Neuron (in vitro differentiated cells): ENCODE data around the gene ITIH4.

Source experiments
- H2AFZ ChIP-seq: one replicate; pipeline ENCODE4 v1.6.1; 2013; ENCODE audit warnings: low read depth, mild to moderate bottlenecking, inconsistent platforms, low read length, moderate library complexity
- H3K27me3 ChIP-seq: one replicate; pipeline ENCODE4 v1.6.1; 2013; ENCODE audit warnings: low read length; ENCODE audit not compliant: insufficient read depth
- H3K36me3 ChIP-seq: one replicate; pipeline ENCODE4 v1.6.1; 2013; ENCODE audit warnings: low read length; ENCODE audit not compliant: insufficient read depth
- H3K4me1 ChIP-seq: one replicate; pipeline ENCODE4 v1.6.1; 2013; ENCODE audit warnings: low read length; ENCODE audit not compliant: insufficient read depth
- H3K4me3 ChIP-seq: 2 replicates; pipeline ENCODE4 v1.5.1; 2013; ENCODE audit warnings: mild to moderate bottlenecking, low read length, moderate library complexity
- H3K9me3 ChIP-seq: one replicate; pipeline ENCODE4 v1.6.1; 2013; ENCODE audit warnings: low read length

The ITIH4 gene

DNA sequence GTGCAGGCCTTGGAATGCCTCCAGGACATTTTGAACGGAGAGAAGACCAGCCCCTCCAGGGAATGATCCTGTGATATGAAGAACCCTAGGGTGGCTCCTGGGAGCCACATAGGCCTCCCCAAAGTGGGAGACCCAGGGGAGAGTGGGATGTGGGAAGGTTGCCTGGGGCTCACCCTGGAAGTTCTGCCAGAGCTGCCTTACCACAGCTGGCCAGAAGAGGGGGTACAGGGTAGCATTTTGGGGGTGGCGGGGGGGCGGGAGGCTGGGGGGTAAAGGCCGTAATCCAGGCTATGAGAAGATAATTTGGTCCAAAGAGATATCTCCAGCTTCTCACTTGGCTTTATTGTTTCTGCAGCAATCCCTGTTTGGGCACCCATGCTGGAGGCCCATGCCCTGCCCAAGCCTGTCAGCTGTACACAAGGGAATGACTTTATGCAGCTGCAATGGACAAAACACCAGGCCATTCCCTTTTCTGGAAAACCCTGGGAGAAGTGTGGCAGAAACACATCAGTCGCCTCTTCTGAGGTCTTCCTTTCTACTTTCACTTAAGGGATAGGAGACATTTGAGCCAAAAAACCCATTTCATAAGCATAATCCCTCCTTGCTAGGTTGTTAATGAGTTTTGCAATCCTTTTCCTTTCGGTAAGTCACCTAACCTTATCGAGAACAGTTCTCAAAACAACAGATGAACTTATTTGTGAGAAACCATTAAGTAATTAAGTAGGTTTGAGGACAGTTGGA, 15.4 kb upstream of the ITIH4 start:
- no peak overlapping the region for H3K4me3 ChIP-seq
- H2AFZ ChIP-seq, result no peak overlapping the region
- H3K36me3 ChIP-seq, result peaks cover 25% of the 10 kb centered on the region
- H3K9me3 ChIP-seq, result no peaks in the 10 kb centered on the region
- H3K4me1 ChIP-seq, result peaks cover 5% of the 10 kb centered on the region
- H3K27me3 ChIP-seq, result no peaks in the 10 kb centered on the region

DNA sequence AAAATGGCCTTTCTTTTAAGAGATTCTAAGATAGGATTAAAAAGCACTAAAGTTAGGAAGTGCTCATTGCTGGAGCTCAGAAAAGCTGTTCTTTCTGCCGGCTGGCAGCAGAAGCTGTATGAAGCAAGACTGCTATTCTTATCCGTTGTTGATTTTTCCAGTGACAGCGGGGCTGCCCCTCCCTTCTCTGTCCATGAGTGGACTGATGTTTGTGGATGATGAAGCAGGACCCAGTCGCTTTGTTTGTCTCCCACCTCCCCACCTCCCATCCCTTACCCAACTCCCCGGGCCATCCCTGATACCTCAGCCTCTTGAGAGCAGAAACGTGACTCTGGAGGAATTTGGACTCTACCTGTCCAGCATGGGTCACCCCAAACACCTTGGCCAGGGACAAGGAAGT, 14.7 kb upstream of the ITIH4 start:
- Histone ChIP-seq H2AFZ (no peak overlapping the region), H3K4me1 (peaks cover 5% of the 10 kb centered on the region), H3K27me3 (no peaks in the 10 kb centered on the region), H3K36me3 (peaks cover 25% of the 10 kb centered on the region), H3K4me3 (no peak overlapping the region), H3K9me3 (no peaks in the 10 kb centered on the region)

DNA sequence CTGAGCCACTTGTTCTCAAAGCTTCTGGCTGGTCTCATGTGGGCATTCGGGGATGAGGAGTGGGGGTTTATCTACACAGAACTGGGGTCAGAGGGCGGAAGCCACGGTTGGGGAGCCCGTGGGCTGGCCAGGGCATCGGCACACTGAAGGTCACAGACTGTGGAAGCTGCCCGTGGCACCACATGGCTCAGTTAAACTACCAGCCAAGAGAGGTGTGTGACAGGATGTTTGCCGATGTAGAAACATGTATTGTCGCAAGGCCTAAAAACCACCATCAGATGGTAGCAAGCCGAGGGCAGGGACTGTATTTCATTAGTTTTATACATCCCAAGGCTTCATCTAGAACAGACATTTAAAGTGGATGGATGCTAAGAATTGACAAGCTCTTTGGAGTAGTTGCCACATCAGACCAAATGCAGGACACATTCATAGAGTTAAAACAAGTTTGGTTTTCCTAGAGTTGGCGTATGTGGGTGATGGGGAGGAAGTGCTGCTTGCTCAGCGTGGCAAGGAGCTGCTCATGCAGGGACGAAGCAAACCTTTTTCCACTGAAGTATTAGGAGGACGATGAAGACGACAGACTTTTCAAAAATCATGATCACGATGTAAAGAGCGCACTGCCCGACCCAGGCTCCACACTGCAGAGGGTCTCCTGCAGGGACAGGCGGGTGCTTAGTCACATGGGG, 14.0 kb upstream of the ITIH4 start:
- Histone ChIP-seq H3K36me3 (peaks cover 22% of the 10 kb centered on the region), H3K9me3 (no peaks in the 10 kb centered on the region), H2AFZ (no peak overlapping the region), H3K4me3 (no peak overlapping the region), H3K4me1 (peaks cover 5% of the 10 kb centered on the region), H3K27me3 (no peaks in the 10 kb centered on the region)

DNA sequence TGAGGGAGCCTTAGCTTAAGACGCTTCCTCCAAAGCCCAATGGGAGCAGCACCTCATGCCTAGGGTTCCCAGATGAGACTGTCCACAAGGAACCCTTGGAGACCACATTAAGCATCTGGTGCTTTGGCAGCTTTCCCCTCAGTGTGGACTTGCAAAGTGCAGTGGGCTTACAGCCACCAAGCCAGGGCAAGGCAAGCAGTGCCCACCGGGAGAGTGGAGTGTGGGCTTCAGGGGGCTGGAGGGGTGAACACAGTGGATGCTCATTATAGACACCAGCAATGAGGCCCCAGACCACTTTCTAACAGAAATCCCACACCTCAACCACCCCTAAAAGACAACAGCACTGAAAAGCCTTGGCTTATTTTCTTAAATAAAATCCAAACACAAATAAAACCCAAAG, 13.4 kb upstream of the ITIH4 start:
- Histone ChIP-seq H3K27me3 (no peaks in the 10 kb centered on the region), H3K4me3 (no peak overlapping the region), H3K4me1 (peaks cover 5% of the 10 kb centered on the region), H2AFZ (no peak overlapping the region), H3K36me3 (peaks cover 18% of the 10 kb centered on the region), H3K9me3 (no peaks in the 10 kb centered on the region)

- H3K4me1 ChIP-seq, result peaks cover 5% of the 10 kb centered on the region
- H3K4me3 ChIP-seq, result no peak overlapping the region
- H3K27me3 ChIP-seq, result no peaks in the 10 kb centered on the region
- H3K36me3 ChIP-seq, result peaks cover 12% of the 10 kb centered on the region
- H2AFZ ChIP-seq, result no peak overlapping the region
- H3K9me3 ChIP-seq, result no peaks in the 10 kb centered on the region
Observed at GRCh38 chr3:52843108-52843865, 12.8 kb upstream of the ITIH4 start.

- H3K36me3 ChIP-seq, result peaks cover 5% of the 10 kb centered on the region
- H3K4me1 ChIP-seq, result peaks cover 5% of the 10 kb centered on the region
- no peaks in the 10 kb centered on the region for H3K9me3 ChIP-seq
- no peaks in the 10 kb centered on the region for H3K27me3 ChIP-seq
- no peak overlapping the region for H3K4me3 ChIP-seq
- no peak overlapping the region for H2AFZ ChIP-seq
Observed at GRCh38 chr3:52842424-52842823, 12.0 kb upstream of the ITIH4 start.

DNA sequence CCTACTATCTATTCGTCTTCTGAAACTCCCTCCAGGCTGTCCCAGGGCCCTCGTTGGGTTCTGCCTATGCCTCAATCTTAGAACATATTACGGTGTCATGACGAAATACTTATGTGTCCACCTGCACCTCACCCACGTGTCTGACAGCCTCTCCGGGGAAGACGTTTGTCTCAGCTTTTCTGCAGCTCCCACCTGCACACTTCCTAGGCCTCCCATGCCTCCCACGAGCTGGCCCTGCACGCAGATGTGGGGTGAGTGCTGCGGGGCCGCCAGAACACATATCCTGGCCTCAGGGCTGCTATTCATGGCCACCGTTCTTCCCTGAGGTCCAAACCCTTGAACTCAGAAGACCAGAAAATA, 11.5 kb upstream of the ITIH4 start:
- Histone ChIP-seq H3K4me1 (peaks cover 5% of the 10 kb centered on the region), H3K27me3 (no peaks in the 10 kb centered on the region), H3K36me3 (peaks cover under 1% of the 10 kb centered on the region), H3K9me3 (no peaks in the 10 kb centered on the region), H3K4me3 (no peak overlapping the region), H2AFZ (no peak overlapping the region)

- Histone ChIP-seq H3K36me3 (no peaks in the 10 kb centered on the region), H3K4me3 (no peak overlapping the region), H3K9me3 (no peaks in the 10 kb centered on the region), H3K4me1 (peaks cover 5% of the 10 kb centered on the region), H3K27me3 (no peaks in the 10 kb centered on the region), H2AFZ (no peak overlapping the region)
Observed at GRCh38 chr3:52841211-52841980, 10.9 kb upstream of the ITIH4 start.

DNA sequence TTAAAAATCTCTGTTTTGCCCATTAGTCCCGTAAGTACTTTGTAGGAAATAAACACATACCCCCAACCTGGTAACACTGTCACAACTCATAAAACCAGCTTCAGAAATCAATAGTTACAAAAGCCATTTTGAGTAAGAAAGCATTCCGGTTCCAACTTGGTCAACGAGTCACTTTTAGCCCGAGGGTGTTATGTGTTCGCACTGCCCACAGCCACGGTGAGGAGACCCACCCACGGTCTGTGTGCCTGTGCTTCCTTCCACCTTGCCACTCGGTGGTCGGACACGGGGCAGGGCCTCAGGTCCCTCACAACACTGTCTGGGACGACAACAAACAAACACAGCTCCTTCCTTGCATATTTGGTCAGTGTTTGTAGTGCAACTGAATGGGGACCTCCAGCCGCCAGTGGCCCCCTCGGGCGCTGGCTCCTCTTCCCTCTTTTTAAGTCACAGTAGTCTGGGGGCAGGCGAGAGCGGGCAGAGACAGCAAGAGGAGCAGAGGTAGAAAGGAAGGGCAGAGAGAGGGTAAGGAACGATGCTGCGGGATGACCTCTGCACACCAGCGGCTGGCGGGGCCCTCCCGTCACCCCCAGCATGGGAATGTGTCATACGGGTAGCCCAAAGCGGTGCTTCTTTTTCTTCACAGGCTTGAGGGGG, 9.5 kb upstream of the ITIH4 start:
- no peak overlapping the region for H3K4me3 ChIP-seq
- H3K36me3 ChIP-seq, result no peaks in the 10 kb centered on the region
- H2AFZ ChIP-seq, result no peak overlapping the region
- peaks cover 19% of the 10 kb centered on the region for H3K4me1 ChIP-seq
- no peaks in the 10 kb centered on the region for H3K27me3 ChIP-seq
- no peaks in the 10 kb centered on the region for H3K9me3 ChIP-seq

DNA sequence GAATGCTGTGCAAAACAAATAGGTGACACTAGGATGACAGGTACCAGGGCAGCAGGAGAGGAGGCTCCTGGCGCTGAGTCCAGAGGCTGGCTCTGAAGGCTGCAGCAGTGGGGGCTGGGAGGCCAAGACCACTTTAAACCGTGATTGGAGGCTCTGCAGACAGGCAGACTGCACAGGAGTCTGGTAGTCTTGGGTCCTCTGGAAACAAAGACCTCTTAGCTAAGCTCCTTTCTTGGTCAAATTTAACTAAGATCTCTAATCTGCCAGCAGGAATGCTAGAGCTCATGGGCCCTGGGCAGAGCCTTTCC, 8.8 kb upstream of the ITIH4 start:
- Histone ChIP-seq H3K9me3 (no peaks in the 10 kb centered on the region), H3K4me3 (no peak overlapping the region), H3K4me1 (peaks cover 27% of the 10 kb centered on the region), H2AFZ (no peak overlapping the region), H3K27me3 (no peaks in the 10 kb centered on the region), H3K36me3 (no peaks in the 10 kb centered on the region)

- Histone ChIP-seq H2AFZ (no peak overlapping the region), H3K9me3 (no peaks in the 10 kb centered on the region), H3K36me3 (no peaks in the 10 kb centered on the region), H3K27me3 (no peaks in the 10 kb centered on the region), H3K4me3 (no peak overlapping the region), H3K4me1 (peaks cover 32% of the 10 kb centered on the region)
Observed at GRCh38 chr3:52838561-52839267, 8.2 kb upstream of the ITIH4 start.

- Histone ChIP-seq H3K27me3 (no peaks in the 10 kb centered on the region), H3K36me3 (no peaks in the 10 kb centered on the region), H3K4me1 (peaks cover 27% of the 10 kb centered on the region), H3K4me3 (no peak overlapping the region), H3K9me3 (no peaks in the 10 kb centered on the region), H2AFZ (no peak overlapping the region)
Observed at GRCh38 chr3:52836986-52837385, 6.5 kb upstream of the ITIH4 start.
